SK-N-SH treated with all-trans-retinoic acid at 6 μM for 48 hours (cell line): ENCODE results near the gene EHD1.

Experiments used
- ATAC-seq: fragments of 200-7000 bp; cut with Tn5 transposase; 3 replicates; pipeline ENCODE4 v1.9.1; 2020; ENCODE audit warnings: mild to moderate bottlenecking, moderate library complexity
- ARNTL ChIP-seq: fragments of 450-650 bp; formaldehyde crosslinking; IDR thresholded peaks from 2 replicates; pipeline ENCODE4 v1.5.0; 2020; ENCODE audit warnings: low read depth, mild to moderate bottlenecking, moderate library complexity, borderline replicate concordance
- BACH2 ChIP-seq: fragments of 250-450 bp; sonication (Bioruptor Pico); IDR thresholded peaks from 2 replicates; pipeline ENCODE4 v1.9.0; 2021; ENCODE audit warnings: mild to moderate bottlenecking, borderline replicate concordance
- CREB5 ChIP-seq: fragments of 250-450 bp; sonication (Bioruptor Pico); IDR thresholded peaks from 2 replicates; pipeline ENCODE4 v1.5.1; 2020; ENCODE audit warnings: low read depth, mild to moderate bottlenecking, moderate library complexity
- GLIS3 ChIP-seq: fragments of 250-450 bp; sonication (Bioruptor Pico); IDR thresholded peaks from 2 replicates; pipeline ENCODE4 v1.5.0; 2020; ENCODE audit warnings: mild to moderate bottlenecking, moderate library complexity
- ISL1 ChIP-seq: fragments of 250-450 bp; sonication (Bioruptor Pico); IDR thresholded peaks from 2 replicates; pipeline ENCODE4 v2.1.2; 2022; ENCODE audit warnings: mild to moderate bottlenecking, moderate library complexity
- OSR1 ChIP-seq: fragments of 250-450 bp; sonication (Bioruptor Pico); IDR thresholded peaks from 2 replicates; pipeline ENCODE4 v1.8.0; 2022; ENCODE audit warnings: moderate library complexity, mild to moderate bottlenecking, inconsistent platforms
- PATZ1 ChIP-seq: fragments of 250-450 bp; sonication (Bioruptor Pico); IDR thresholded peaks from 2 replicates; pipeline ENCODE4 v1.8.0; 2020; ENCODE audit warnings: mild to moderate bottlenecking, moderate library complexity, borderline replicate concordance
- PPARA ChIP-seq: fragments of 250-450 bp; sonication (Bioruptor Pico); IDR thresholded peaks from 2 replicates; pipeline ENCODE4 v1.5.0; 2020; ENCODE audit warnings: mild to moderate bottlenecking, borderline replicate concordance
- RARB ChIP-seq: fragments of 250-450 bp; sonication (Bioruptor Pico); IDR thresholded peaks from 2 replicates; pipeline ENCODE4 v1.8.0; 2021; ENCODE audit warnings: mild to moderate bottlenecking, moderate library complexity
- SNAI2 ChIP-seq: fragments of 250-450 bp; sonication (Bioruptor Pico); IDR thresholded peaks from 2 replicates; pipeline ENCODE4 v1.5.0; 2020; ENCODE audit warnings: mild to moderate bottlenecking, moderate library complexity
- TCF4 ChIP-seq: fragments of 250-450 bp; sonication (Bioruptor Pico); IDR thresholded peaks from 2 replicates; pipeline ENCODE4 v1.8.0; 2021; ENCODE audit warnings: mild to moderate bottlenecking, moderate library complexity, borderline replicate concordance
- TOX ChIP-seq: fragments of 250-450 bp; sonication (Bioruptor Pico); IDR thresholded peaks from 2 replicates; pipeline ENCODE4 v1.8.0; 2021; ENCODE audit warnings: mild to moderate bottlenecking, moderate library complexity, borderline replicate concordance
- ZC3H10 ChIP-seq: fragments of 250-450 bp; sonication (Bioruptor Pico); IDR thresholded peaks from 2 replicates; pipeline ENCODE4 v1.5.1; 2021; ENCODE audit warnings: mild to moderate bottlenecking, moderate library complexity
- ZFP3 ChIP-seq: fragments of 250-450 bp; sonication (Bioruptor Pico); IDR thresholded peaks from 2 replicates; pipeline ENCODE4 v1.5.0; 2020; ENCODE audit warnings: mild to moderate bottlenecking, moderate library complexity
- ZFP30 ChIP-seq: fragments of 450-650 bp; formaldehyde crosslinking; IDR thresholded peaks from 2 replicates; pipeline ENCODE4 v1.5.0; 2022; ENCODE audit warnings: mild to moderate bottlenecking, moderate library complexity
- ZNF565 ChIP-seq: fragments of 450-650 bp; formaldehyde crosslinking; conservative IDR thresholded peaks from 2 replicates; pipeline ENCODE4 v1.5.0; 2020; ENCODE audit warnings: low read depth, mild to moderate bottlenecking, moderate library complexity
- ZNF70 ChIP-seq: fragments of 450-650 bp; formaldehyde crosslinking; IDR thresholded peaks from 2 replicates; pipeline ENCODE4 v1.5.0; 2020; ENCODE audit warnings: mild to moderate bottlenecking, moderate library complexity
- ZNF8 ChIP-seq: fragments of 450-650 bp; formaldehyde crosslinking; IDR thresholded peaks from 2 replicates; pipeline ENCODE4 v1.5.0; 2020; ENCODE audit warnings: mild to moderate bottlenecking, moderate library complexity
- TF ChIP-seq, protein P1 (sequence below): fragments of 250-450 bp; sonication (Bioruptor Pico); IDR thresholded peaks from 2 replicates; pipeline ENCODE4 v1.5.0; 2020; ENCODE audit warnings: mild to moderate bottlenecking, moderate library complexity
- TF ChIP-seq, protein P2 (sequence below): fragments of 250-450 bp; sonication (Bioruptor Pico); IDR thresholded peaks from 2 replicates; pipeline ENCODE4 v1.5.1; 2021; ENCODE audit warnings: mild to moderate bottlenecking, moderate library complexity
- TF ChIP-seq, protein P3 (sequence below): fragments of 250-450 bp; sonication (Bioruptor Pico); IDR thresholded peaks from 2 replicates; pipeline ENCODE4 v1.8.0; 2021; ENCODE audit warnings: low read depth, mild to moderate bottlenecking, moderate library complexity, borderline replicate concordance

The EHD1 gene

DNA sequence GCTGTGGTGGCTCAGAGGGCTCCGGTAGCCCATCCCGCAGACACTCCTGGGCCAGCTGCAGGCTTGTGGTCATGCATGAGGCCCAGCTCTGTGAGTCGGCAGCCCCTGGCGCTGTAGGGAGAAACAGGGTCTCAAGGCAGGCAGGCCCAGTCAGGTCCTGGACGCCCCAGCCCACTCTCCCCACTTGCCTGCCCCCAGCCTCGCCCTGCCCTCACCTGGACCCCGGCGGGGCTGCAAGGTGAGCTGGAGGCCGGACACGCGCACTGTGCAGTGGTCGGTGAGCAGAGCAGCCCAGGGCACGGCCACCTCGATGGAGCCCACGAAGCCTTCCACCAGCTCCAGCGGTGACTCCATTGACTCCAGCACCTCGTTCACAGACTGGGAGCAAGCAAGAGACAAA, 35.7 kb upstream of the EHD1 start (continued):
- no peak for TF ChIP-seq CREB5 (CRISPR knock-in tag)
- no peak for TF ChIP-seq ZNF565
- no peak for TF ChIP-seq ZC3H10 (CRISPR knock-in tag)

- no peak for ATAC-seq
- TF ChIP-seq ZFP30 (CRISPR knock-in tag), result no peak
Measured at GRCh38 chr11:64913171-64913727, 34.8 kb upstream of the EHD1 start.

DNA sequence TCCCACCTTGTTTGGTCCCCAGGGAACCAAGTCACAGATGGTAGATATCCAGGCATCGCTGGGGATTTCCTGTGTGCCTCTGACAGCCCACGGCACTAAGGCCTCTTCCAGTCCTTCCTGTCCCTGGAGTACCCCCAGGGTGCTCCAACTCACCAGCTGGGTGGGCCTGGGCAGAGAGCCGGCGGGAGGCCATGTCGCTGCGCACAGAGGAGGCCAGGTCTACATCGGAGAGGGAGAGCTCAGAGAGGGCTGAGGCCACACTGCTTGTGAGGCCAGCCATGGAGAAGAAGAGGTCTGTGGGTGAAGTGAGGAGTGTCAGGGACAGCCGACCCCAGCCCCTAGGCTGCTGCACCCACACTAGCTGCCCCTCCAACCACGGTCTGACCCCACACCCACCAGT, 33.3 kb upstream of the EHD1 start:
- ATAC-seq, result no peak
- TF ChIP-seq ZNF565 (no peak), PPARA (CRISPR knock-in tag) (no peak), GLIS3 (CRISPR knock-in tag) (no peak), CREB5 (CRISPR knock-in tag) (no peak), TCF4 (CRISPR knock-in tag) (no peak), SNAI2 (CRISPR knock-in tag) (no peak), ISL1 (CRISPR knock-in tag) (no peak)

DNA sequence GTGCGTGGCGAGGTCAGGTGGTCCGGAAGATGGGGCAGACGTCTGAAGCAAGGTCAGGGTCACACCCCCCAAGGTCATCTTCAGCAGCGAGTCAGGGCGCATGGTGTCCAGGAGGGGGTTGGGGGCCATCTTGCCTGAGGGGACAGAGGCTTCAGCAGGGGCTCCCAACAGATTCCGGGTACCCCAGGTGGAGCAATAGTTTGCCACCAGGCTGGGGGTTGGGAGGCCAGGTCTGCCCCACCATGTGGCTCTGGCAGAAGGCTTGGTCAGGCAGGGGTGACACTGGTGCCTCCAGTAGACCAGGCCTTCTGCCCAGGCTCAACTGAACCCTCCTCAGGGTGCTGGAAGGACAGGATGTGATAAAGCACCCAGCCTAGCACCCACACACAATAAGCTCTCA, 32.7 kb upstream of the EHD1 start:
- TF ChIP-seq PATZ1 (CRISPR knock-in tag), result no peak
- TF ChIP-seq ZC3H10 (CRISPR knock-in tag), result no peak
- no peak for TF ChIP-seq OSR1 (CRISPR knock-in tag)
- TF ChIP-seq, protein P1, sequence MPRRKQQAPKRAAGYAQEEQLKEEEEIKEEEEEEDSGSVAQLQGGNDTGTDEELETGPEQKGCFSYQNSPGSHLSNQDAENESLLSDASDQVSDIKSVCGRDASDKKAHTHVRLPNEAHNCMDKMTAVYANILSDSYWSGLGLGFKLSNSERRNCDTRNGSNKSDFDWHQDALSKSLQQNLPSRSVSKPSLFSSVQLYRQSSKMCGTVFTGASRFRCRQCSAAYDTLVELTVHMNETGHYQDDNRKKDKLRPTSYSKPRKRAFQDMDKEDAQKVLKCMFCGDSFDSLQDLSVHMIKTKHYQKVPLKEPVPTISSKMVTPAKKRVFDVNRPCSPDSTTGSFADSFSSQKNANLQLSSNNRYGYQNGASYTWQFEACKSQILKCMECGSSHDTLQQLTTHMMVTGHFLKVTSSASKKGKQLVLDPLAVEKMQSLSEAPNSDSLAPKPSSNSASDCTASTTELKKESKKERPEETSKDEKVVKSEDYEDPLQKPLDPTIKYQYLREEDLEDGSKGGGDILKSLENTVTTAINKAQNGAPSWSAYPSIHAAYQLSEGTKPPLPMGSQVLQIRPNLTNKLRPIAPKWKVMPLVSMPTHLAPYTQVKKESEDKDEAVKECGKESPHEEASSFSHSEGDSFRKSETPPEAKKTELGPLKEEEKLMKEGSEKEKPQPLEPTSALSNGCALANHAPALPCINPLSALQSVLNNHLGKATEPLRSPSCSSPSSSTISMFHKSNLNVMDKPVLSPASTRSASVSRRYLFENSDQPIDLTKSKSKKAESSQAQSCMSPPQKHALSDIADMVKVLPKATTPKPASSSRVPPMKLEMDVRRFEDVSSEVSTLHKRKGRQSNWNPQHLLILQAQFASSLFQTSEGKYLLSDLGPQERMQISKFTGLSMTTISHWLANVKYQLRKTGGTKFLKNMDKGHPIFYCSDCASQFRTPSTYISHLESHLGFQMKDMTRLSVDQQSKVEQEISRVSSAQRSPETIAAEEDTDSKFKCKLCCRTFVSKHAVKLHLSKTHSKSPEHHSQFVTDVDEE (CRISPR knock-in tag), result no peak
- TF ChIP-seq, protein P2, sequence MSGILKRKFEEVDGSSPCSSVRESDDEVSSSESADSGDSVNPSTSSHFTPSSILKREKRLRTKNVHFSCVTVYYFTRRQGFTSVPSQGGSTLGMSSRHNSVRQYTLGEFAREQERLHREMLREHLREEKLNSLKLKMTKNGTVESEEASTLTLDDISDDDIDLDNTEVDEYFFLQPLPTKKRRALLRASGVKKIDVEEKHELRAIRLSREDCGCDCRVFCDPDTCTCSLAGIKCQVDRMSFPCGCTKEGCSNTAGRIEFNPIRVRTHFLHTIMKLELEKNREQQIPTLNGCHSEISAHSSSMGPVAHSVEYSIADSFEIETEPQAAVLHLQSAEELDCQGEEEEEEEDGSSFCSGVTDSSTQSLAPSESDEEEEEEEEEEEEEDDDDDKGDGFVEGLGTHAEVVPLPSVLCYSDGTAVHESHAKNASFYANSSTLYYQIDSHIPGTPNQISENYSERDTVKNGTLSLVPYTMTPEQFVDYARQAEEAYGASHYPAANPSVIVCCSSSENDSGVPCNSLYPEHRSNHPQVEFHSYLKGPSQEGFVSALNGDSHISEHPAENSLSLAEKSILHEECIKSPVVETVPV (CRISPR knock-in tag), result no peak
- TF ChIP-seq, protein P3, sequence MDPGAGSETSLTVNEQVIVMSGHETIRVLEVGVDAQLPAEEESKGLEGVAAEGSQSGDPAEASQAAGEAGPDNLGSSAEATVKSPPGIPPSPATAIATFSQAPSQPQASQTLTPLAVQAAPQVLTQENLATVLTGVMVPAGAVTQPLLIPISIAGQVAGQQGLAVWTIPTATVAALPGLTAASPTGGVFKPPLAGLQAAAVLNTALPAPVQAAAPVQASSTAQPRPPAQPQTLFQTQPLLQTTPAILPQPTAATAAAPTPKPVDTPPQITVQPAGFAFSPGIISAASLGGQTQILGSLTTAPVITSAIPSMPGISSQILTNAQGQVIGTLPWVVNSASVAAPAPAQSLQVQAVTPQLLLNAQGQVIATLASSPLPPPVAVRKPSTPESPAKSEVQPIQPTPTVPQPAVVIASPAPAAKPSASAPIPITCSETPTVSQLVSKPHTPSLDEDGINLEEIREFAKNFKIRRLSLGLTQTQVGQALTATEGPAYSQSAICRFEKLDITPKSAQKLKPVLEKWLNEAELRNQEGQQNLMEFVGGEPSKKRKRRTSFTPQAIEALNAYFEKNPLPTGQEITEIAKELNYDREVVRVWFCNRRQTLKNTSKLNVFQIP, result no peak
- no peak for TF ChIP-seq ZFP3 (CRISPR knock-in tag)
- no peak for TF ChIP-seq ZNF8 (CRISPR knock-in tag)
- TF ChIP-seq GLIS3 (CRISPR knock-in tag), result no peak
- TF ChIP-seq ZFP30 (CRISPR knock-in tag), result no peak
- TF ChIP-seq ARNTL (CRISPR knock-in tag), result no peak
- TF ChIP-seq PPARA (CRISPR knock-in tag), result no peak
- TF ChIP-seq ZNF70 (CRISPR knock-in tag), result no peak
- TF ChIP-seq BACH2 (CRISPR knock-in tag), result no peak
- TF ChIP-seq TOX (CRISPR knock-in tag), result no peak
- TF ChIP-seq RARB (CRISPR knock-in tag), result no peak
- TF ChIP-seq TCF4 (CRISPR knock-in tag), result no peak
- TF ChIP-seq, all 23 proteins: peak for 0
- ATAC-seq, result no peak
